Dedifferentiated amniotic fluid mesenchymal stem cell (primary cell): Measurements from ENCODE around the gene PHF23.

Experiments used
- DNase-seq: peaks from one replicate; pipeline ENCODE4 v3.0.0-alpha.2; 2016; ENCODE audit errors: extremely low spot score

Gene PHF23

DNA sequence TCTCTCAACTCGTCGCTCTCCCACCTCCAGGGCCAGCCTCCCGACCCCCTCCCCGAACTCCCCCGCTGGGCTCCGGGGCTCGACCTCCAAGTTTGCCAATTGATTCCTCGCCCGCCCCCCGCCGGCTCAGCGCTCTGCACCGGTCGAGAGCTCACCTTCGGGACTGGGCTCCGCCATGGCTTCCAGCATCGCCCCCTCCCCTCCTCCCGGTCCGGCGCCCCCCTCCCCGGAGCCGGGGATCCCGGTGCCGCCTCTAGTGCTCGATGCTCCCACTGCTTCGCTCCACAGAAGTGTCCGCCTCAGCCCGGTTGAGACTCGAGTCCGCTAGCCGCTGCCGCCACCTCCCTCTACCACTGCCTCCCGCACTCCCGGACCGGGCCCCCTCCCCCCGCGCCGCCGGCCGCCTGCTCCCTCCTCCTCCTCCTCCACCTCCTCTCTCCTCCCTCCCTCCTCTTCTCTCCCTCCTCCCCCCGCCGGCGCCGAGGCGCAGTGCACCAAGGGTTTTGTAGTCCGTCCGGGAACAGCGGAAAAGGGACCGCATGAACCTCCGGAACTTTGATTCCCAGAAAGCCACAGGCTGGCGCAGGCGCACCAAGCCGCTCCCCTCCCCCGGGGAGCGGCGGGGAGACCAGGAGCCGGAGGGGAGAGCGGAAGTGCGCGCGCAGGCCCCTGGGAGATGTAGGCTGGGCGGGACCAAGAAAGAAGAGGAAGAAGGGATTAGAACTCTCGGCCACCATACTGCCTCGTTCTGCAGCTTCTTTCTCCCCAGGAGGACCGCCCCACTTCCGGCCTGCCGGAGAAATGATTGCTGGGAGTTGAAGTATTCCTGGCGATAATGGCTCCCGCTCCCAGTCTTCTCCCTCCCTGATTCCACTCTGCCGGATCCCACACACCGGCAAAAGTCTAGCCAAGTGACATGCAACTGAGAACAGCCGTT, at the start of gene PHF23:
Gene PHF23, minus strand, starts transcription at position 367 of the 937 bp plus-strand sequence. Its CDS starts 178 bp downstream, at position 189.
- peak; percentile 99 for DNase-seq

GRCh38 chr17:7285679-7286078, 46.4 kb upstream of the PHF23 start:
- DNase-seq: no peak

- DNase-seq: no peak
Measured at GRCh38 chr17:7284911-7285310, 45.7 kb upstream of the PHF23 start.

DNA sequence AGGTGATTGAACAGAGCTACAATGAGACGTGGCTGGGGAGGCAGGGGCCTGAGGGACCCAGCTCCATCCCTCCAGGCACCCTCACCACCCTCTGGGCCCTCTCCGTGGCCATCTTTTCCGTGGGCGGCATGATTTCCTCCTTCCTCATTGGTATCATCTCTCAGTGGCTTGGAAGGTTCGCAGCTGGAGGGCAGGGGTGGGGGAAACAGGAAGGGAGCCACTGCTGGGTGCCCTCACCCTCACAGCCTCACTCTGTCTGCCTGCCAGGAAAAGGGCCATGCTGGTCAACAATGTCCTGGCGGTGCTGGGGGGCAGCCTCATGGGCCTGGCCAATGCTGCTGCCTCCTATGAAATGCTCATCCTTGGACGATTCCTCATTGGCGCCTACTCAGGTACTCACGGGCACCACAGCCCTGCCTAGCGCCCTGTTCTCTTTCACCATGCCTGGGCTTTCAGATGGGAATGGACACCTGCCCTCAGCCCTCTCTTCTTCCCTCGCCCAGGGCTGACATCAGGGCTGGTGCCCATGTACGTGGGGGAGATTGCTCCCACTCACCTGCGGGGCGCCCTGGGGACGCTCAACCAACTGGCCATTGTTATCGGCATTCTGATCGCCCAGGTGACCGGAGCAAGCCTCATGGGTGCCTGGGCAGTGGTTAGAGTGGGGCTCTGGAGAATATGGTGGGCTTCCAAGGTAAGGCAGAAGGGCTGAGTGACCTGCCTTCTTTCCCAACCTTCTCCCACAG, 44.4 kb upstream of the PHF23 start:
- DNase-seq: no peak

DNA sequence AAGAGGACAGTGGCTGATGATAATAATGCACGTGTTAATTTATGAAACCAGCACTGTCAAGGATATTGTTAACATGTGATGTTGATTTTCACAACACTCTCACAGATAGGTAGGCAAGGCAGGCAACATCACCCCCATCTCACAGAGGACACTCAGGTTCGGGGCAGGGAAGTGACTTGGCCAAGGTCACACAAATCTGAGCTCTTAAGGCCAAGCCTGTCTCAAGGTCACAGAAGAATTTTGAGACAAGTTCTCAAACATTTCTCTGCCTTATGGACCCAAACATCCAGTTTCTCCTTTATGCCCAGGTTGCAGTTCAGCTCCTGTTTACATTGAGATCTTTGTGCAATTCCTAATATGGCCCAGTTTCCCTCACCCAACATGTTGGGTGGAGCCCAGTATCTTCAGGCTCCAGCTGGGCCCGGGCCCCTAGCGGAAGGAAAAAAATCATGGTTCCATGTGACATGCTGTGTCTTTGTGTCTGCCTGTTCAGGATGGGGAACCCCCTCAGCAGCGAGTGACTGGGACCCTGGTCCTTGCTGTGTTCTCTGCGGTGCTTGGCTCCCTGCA, 43.6 kb upstream of the PHF23 start:
- DNase-seq: no peak

DNA sequence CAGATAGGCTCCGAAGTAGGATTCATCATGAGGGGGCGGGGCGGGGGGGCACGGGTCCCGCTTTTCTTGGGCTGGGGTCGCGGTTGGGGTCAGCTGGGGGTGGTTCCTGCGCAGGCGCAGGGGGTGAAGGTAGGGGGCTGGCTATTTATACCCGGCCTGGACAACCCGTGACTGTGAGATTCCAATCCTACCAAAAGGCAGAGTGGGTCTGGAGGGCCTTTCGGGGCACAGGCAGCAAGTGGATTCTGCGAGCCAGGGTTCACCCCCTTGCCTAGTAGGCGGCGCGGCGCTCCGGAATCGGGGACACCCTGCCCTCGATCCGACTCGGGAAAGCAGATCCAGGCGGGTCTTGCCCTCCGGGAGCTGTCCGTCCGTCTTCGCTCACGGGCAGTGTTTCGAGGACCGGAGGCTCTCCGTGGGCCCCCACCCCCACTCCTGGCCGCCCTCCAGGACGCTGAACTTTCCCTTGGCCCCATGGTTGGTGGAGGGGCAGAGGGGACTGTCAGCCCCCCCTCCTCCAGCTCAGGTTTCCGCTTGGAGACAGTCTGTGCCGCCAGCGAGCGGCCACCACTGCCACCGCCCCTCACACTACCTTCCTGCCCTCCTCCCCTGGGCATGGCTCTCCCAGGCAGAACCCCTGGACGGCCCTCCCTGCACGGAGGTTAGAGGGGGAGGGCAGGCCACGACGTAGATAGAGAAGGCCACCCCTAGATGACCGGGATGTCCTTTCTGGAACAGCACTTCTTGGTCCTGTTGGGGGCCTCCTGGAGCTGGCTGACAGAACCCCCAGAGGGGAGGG, 42.9 kb upstream of the PHF23 start:
- DNase-seq: no peak

DNA sequence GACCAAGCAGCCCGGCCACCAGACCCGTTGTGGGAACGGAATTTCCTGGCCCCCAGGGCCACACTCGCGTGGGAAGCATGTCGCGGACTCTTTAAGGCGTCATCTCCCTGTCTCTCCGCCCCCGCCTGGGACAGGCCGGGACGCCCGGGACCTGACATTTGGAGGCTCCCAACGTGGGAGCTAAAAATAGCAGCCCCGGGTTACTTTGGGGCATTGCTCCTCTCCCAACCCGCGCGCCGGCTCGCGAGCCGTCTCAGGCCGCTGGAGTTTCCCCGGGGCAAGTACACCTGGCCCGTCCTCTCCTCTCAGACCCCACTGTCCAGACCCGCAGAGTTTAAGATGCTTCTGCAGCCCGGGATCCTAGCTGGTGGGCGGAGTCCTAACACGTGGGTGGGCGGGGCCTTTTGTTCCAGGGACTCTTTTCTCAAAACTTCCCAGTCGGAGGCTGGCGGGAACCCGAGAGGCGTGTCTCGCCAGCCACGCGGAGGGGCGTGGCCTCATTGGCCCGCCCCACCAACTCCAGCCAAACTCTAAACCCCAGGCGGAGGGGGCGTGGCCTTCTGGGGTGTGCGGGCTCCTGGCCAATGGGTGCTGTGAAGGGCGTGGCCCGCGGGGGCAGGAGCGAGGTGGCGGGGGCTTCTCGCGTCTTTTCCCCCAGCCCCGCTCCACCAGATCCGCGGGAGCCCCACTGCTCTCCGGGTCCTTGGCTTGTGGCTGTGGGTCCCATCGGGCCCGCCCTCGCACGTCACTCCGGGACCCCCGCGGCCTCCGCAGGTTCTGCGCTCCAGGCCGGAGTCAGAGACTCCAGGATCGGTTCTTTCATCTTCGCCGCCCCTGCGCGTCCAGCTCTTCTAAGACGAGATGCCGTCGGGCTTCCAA, 42.1 kb upstream of the PHF23 start, which contains the start of gene SLC2A4:
Gene SLC2A4, plus strand, starts transcription at position 645 of the 879 bp plus-strand sequence. Its CDS starts 217 bp downstream, at position 862.
- peak; percentile 86 for DNase-seq

GRCh38 chr17:7280519-7281073, 41.3 kb upstream of the PHF23 start:
- peak; percentile 67 for DNase-seq

DNA sequence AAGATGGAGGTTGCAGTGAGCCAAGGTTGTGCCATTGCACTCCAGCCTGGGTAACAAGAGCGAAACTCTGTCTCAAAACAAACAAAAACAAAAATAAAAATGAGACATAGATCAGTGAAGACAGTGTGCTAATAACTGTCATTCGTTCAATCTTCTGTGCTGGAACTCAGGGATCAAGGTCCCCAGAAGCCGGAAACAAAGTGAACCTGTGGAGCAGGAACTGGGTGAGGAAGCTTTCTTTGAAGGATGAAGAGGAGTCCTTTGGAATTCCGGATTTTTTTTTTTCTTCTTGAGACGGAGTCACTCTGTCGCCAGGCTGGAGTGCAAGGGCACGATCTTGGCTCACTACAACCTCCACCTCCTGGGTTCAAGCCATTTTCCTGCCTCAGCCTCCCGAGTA, 40.2 kb upstream of the PHF23 start:
- DNase-seq: no peak

DNA sequence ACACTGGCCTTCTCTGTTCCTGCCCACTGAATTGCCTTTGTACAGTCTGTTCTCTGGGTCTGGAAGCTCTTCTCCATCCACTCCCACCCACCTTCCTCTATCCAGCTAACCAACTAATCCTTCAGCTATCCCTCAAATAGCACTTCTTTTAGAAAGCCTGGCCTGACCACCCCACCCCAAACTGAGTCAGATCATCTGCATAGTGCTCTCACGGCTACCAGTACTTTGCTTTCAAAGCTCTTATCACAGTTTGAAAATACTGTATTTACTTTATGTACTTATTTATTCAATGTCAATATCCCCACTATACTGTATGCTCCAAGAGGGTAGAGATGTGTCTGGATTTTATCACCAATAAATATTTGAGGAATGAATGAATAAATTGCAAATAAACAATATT, 27.5 kb upstream of the PHF23 start:
- no peak for DNase-seq

DNA sequence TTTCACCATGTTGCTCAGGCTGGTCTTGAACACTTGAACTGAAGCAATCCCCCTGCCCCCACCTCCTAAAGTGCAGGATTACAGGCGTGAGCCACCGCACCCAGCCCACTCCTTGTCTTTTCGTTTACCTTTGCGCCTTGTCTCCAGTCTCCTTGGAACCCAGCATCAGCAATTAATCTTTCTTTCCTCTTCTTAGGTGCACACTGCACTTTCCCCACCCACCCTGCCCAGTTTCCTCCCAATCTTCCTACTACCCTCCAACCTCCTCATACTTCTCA, 24.5 kb upstream of the PHF23 start:
- no peak for DNase-seq

GRCh38 chr17:7262935-7263800, 23.9 kb upstream of the PHF23 start:
- DNase-seq: no peak

GRCh38 chr17:7262192-7262934, 23.1 kb upstream of the PHF23 start, which contains the start of gene CLDN7:
CLDN7 (minus strand) TSS chr17:7262478; CDS start chr17:7262043, 435 bp downstream.
- no peak for DNase-seq

GRCh38 chr17:7261379-7262191, 22.3 kb upstream of the PHF23 start:
- no peak for DNase-seq

DNA sequence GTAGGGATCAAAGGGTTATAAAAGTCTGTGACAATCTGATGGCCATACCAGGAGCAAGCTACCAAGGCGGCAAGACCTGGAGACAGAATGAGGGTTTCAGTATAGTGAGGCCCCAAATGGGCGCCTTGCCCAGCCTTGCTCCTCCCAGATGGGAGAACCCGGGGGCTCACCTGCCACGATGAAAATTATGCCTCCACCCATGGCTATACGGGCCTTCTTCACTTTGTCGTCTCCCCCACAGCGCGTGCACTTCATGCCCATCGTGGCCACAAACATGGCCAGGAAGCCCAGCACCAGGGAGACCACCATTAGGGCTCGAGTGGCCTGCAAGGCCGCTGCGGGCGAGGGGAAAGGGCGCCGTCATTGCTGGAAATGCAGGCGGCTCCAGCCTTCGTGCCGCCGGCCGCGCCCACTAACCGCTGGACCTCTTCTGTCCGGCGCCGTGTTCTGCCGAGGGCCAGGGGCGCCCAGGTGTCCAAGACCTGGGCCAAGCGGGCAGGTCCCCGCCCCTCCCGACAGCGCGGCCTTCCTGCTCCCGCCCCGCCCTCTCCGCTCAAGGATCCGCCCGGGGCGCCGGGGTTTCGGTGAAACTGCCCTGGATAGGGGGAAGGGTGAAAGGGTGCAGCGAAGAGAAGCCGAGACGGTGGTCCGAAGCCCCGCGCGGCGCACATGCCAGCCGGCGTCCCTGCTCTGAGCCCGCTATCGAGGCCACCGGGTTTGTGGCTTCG, 21.6 kb upstream of the PHF23 start:
- DNase-seq: no peak

GRCh38 chr17:7260151-7260550, 20.9 kb upstream of the PHF23 start:
- DNase-seq: no peak

DNA sequence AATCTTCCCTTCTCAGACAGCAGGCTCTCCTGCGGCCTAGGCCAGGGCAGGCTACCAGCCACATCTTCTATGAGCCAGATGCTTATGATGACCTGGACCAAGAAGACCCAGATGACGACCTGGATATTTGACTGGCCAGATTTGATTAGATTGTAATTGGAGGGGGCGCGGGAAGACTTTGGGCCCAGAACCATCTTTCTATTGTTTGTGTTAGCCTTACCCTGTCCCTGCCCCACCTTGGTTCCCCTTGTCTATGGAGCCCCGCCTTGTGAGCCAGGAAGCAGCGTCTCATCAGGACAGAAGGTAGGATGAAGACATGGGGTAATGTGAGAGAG, 20.3 kb upstream of the PHF23 start:
- no peak for DNase-seq
